ENCODE measurements around the gene ARHGEF16.

The ARHGEF16 gene

DNA sequence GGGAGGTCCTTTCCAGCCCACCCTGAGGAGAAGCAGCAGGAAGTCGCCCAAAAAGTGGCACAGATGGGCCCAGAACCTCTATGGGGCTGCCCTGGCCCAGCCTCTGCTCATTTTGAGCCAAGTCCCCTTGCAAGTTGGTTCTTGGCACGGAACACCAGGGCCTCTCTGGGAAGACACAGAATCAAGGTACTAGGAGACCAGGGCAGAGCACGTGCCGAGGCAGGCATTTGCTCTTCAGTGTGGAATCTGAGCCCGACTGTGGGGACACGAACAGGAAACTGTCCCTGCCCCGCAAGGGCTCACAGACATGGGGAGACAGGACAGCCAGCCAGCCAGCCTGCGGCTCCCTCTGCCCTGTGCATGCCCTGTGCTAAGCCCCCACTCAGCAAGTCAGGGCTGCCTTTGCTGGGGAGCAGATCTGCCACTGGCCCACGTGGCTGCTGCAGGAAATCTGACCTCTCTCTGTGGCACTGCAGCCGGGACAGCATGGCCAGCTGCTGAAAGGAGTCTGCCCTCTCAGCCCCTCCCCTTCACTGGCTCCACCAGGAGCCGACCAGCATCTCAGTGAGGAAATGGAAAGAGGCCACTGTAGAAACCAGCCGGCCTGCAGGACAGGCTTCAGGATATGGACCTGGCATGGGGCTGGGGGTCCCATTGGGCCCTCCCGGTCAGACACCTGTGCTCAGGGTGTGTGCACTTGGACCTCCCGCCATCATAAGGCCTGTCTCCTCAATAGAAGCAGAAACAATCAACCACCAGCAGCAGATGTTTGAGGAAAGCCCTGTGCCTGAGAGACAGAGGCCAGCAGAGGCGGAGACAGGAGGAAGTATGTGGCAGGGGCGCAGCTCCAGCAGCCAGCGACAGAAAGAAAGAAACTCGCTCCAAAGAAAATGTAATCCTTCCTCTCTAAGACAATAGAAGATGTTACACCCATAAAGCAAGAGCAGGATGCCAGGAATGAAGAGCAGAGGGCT lies 3.7 kb downstream of the ARHGEF16 start:
- DNase-seq, result no peak

DNA sequence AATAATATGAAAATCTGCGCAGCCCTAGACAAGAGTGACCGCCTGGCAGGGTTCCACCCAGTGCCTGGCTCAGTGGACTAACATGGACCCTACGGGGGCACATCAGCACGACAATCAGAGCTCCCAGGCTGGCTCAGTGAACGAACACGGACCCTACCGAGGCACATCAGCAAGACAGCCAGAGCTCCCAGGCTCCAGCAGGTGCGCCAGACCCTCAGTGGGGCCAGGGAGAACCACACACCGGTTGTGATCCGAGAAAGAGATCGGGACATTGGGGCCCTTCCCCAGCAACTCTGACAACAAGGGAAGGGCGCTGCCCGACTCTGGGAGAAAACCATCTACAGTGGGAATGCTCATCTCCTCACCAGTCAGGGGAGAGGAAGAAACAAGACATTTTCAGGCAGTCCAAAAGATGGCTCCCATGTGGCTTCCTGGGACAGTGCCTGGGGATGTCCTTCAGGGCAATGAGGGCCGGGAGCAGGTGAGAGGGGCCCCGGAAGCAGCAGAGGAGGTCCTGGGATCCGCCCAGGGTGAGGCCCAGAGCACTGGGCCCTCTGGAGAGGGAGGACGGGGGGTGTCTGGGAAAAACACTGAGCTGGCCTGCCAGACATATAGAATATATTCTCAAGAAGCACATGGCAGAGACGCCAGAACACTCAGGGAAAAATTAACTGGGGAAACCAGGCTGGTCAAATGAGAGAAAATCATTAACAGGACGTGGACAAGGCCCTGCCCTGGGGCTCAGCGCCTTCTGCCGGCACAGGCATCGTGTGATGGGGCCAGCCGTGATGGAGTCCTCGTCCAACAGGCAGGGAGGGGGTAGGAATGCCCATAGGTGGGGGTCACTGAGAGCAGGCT lies 4.8 kb downstream of the ARHGEF16 start:
- no peak for DNase-seq

- DNase-seq, result no peak
Observed at GRCh38 chr1:3459940-3460671, 5.6 kb downstream of the ARHGEF16 start.

DNA sequence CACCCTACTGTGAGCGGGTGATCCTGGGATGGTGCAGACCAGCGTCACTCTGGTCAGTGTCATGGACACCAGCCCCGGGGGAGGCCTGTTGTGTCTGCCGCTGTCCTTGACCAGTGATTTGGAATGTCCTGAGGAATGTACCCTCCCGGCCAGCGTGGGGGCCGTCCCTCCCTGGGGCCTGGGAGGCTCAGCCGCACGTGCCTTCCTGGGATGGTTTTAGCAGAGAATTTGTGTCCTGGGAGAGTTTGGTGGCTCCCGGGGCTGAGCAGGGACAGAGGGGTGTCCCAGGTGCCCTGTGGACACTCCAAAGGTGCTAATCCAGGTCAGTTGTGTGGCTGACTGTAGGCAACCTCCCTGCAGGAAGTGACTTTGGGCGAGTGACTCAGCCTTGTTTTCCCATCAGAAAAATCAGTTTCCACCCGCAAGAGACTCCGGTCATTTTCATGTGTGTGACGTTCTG lies 6.2 kb downstream of the ARHGEF16 start:
- no peak for DNase-seq

DNA sequence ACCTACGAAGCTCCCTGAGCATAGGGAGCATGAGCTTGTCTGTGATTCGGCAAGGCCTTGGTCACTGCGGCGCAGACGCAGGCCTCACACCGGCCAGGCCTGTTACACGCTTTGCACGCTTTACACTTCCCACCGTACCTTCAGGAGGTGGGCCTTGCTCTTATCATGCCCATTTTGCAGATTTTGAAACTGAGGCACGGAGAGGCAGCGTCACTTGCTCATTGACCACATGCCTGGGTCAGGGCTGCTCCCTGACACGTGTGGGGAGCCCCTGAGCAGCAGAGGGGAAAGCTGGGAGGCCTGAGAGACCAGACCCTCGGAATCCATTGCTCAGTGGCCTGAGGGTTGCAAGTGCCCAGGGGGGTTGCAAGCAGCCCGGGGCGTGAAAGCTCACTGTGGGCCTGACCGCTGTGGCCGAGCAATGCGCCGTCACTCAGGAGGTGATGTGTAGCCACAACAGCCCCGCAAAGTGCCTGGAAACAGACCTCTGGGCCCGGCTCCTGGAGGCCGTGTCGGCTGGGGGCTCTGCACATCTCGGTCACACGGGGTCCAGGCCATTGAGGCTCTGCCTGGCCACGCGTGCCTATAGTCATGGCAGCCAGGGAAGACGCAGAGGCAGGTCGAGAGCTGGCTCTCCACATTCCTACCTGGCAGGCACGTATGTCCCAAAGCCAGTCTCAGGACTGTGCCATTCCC lies 6.9 kb downstream of the ARHGEF16 start:
- DNase-seq, result no peak

GRCh38 chr1:3461934-3462275 lies 7.4 kb downstream of the ARHGEF16 start:
- DNase-seq, result no peak

- no peak for DNase-seq
Observed at GRCh38 chr1:3462356-3463012, 8.0 kb downstream of the ARHGEF16 start.

- no peak for DNase-seq
Observed at GRCh38 chr1:3463013-3463385, 8.5 kb downstream of the ARHGEF16 start.

GRCh38 chr1:3463408-3463863 lies 9.0 kb downstream of the ARHGEF16 start:
- no peak for DNase-seq

DNA sequence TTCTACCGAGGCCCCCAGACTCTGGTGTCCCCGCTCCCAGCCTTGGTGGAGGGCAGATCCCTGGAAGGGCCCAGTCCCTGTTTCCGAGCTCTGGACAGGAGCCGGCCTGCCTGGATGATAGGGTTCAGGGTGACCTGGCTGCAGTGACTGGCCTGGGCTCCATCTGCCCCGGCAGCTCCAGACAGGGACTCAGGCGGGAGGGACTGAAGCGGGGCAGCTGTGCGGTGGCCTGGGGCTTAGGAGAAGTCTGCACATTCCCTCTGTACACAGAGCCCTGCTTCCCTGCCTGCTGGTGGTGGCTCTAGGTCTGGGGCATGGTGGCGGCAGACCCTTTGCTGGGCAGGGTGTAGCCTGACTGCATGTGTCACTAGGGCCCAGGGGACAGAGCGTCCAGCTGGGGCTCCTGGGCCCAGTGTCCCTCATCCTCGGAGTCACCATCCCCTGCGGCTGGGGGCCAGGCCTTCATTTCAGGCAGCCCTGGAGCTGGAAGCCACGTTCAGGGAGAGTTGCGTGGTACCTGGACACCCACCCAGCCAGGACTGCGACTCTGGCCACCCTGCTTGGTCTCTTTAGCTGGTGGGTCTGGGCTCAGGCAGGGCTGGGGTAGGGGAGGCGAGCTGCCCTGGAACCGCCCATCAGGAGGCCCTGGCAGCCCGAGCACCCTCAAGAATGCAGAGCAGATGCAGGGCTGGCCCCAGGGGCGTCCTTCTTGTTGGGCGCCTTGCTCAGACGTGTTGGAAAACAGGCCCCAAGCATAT lies 9.6 kb downstream of the ARHGEF16 start:
- DNase-seq, result no peak

DNA sequence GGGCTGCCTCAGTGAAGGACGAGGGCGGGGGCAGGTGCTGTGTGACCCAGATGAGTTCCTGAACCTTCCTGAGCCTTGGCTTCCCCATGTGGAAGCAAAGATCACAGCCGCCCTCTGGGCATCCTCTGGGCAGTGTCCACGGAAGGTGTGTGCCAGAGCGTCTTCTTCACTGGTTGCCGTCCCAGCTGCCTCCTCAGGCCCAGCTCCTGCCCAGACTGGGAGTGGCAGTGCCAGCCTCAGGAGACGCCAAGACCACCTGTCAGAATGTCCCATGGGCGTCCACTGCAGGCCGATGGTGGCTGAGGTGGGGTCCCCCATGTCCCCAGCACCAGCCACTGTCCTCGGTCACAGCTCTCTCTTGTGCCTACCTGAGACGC lies 10.2 kb downstream of the ARHGEF16 start:
- no peak for DNase-seq

GRCh38 chr1:3465091-3465934 lies 10.8 kb downstream of the ARHGEF16 start:
- DNase-seq, result no peak

DNA sequence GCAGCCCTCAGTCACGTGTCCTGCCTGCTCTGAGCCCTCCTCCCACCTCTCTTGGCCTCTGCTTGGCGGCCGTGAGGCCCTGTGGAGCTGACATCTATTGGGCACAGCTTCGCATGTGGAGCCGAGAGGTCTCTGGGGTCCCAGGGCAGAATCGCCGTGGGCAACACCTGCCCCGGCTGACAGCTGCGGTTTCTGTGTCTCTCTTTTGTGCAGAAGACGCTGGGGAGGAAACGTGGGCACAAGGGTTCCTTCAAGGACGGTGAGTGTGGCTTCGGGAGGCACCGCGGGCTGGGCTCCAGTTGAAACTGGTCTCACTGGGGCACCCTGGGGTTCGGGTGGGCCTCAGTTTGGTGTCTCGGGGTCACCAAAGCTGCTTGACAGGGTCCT lies 11.5 kb downstream of the ARHGEF16 start:
- no peak for DNase-seq

DNA sequence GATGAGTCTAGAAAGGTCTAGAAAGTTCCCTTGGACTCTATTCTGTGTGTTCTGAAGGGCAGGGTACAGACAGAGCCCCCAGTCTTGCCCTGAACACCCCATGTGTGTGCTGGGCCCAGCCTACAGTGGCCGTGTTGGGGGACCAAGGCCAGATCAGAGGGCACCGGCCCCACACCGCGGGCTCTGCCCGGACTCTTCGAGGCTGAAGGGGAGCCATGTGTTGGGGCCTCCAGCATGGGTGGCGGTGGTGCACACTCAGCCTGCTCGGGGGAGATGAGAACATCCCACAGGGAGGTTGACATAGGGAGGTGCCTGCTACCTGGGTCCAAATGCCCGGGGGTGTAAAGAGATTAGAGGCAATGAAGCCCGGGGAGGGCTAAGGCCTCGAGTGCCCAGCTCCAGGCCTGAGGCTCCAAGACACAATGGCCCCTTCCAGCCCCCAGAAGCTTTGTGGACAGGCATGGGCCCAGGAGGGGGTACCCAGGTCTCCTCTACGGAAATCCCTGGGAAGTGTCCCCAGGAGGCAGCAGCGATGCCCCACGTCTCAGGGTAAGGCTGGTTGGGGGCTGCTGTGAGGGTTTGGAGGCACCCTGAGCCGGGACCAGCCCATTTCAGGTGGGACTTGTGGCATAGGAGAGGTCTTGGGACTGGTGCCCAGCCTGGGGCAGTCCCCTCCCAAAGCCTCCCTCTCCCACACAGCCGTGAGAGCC lies 12.1 kb downstream of the ARHGEF16 start:
- DNase-seq, result no peak

- DNase-seq, result no peak
Observed at GRCh38 chr1:3467096-3468036, 12.9 kb downstream of the ARHGEF16 start.

GRCh38 chr1:3468236-3469103 lies 14.0 kb downstream of the ARHGEF16 start:
- no peak for DNase-seq

Data from fibroblast of skin of scalp (primary cell).